ENCODE results near the gene TPH2. TPM values are rescaled to one million over a fixed set of nuclear protein-coding genes. Genes with fewer than 3 reads are reported as not detected.

The TPH2 gene
- total RNA-seq, 1 donor from 2014 or later = not detected

GRCh38 chr12:72017054-72017651, 78.5 kb downstream of the TPH2 start:
- Histone ChIP-seq H3K4me3 (no peak overlapping the region), H3K9ac (no peak overlapping the region), H3K4me1 (no peaks in the 10 kb centered on the region), H3F3A (ENCODE audit: low read depth) (no peaks in the 10 kb centered on the region), H2AFZ (replicated peaks) (no peak overlapping the region), H3K4me2 (no peak overlapping the region), H4K20me1 (ENCODE audit: low read depth) (no peaks in the 10 kb centered on the region), H3K9me3 (ENCODE audit: low read depth) (no peaks in the 10 kb centered on the region), H3K27me3 (no peaks in the 10 kb centered on the region), H3K79me2 (ENCODE audit: low read depth) (no peaks in the 10 kb centered on the region), H3K27ac (no peak overlapping the region), H3K36me3 (no peaks in the 10 kb centered on the region)
- Mint-ChIP-seq H3K9me3 (no peaks in the 10 kb centered on the region), H3K27ac (no peak overlapping the region), H3K4me3 (no peak overlapping the region), H3K27me3 (ENCODE audit: insufficient read depth, low read depth) (peaks cover 5% of the 10 kb centered on the region), H3K4me1 (peaks cover 3% of the 10 kb centered on the region), H3K36me3 (no peaks in the 10 kb centered on the region)
- peak; percentile 78 for DNase-seq (ENCODE audit: low spot score)
- TF ChIP-seq EZH2 (IDR thresholded peaks at IDR 0.05) (no peak), CTCF (IDR thresholded peaks at IDR 0.05) (peak; percentile 73), EZH2phosphoT487 (IDR thresholded peaks at IDR 0.05) (no peak)

- Histone ChIP-seq H3K9ac (no peak overlapping the region), H3F3A (ENCODE audit: low read depth) (no peaks in the 10 kb centered on the region), H3K4me2 (no peak overlapping the region), H4K20me1 (ENCODE audit: low read depth) (no peaks in the 10 kb centered on the region), H3K27ac (no peak overlapping the region), H3K4me3 (no peak overlapping the region), H3K79me2 (ENCODE audit: low read depth) (no peaks in the 10 kb centered on the region), H2AFZ (replicated peaks) (peak overlapping the region; percentile 9), H3K4me1 (no peaks in the 10 kb centered on the region), H3K27me3 (no peaks in the 10 kb centered on the region), H3K36me3 (no peaks in the 10 kb centered on the region), H3K9me3 (ENCODE audit: low read depth) (no peaks in the 10 kb centered on the region)
- Mint-ChIP-seq H3K36me3 (no peaks in the 10 kb centered on the region), H3K4me3 (no peak overlapping the region), H3K9me3 (no peaks in the 10 kb centered on the region), H3K27ac (no peak overlapping the region), H3K27me3 (ENCODE audit: insufficient read depth, low read depth) (peaks cover 5% of the 10 kb centered on the region), H3K4me1 (peaks cover 3% of the 10 kb centered on the region)
- no peak for TF ChIP-seq CTCF (IDR thresholded peaks at IDR 0.05)
- no peak for TF ChIP-seq EZH2 (IDR thresholded peaks at IDR 0.05)
- no peak for TF ChIP-seq EZH2phosphoT487 (IDR thresholded peaks at IDR 0.05)
- no peak for DNase-seq (ENCODE audit: low spot score)
Measured at GRCh38 chr12:72018036-72018435, 79.4 kb downstream of the TPH2 start.

- H3K36me3 Mint-ChIP-seq = no peaks in the 10 kb centered on the region
- H3K4me3 Mint-ChIP-seq = no peak overlapping the region
- TF ChIP-seq EZH2 (IDR thresholded peaks at IDR 0.05) = no peak
- TF ChIP-seq CTCF (IDR thresholded peaks at IDR 0.05) = no peak
- no peak for TF ChIP-seq EZH2phosphoT487 (IDR thresholded peaks at IDR 0.05)
- peaks cover 9% of the 10 kb centered on the region for H3K4me1 Mint-ChIP-seq
- H3K9me3 ChIP-seq (ENCODE audit: low read depth) = no peaks in the 10 kb centered on the region
- H3K4me2 ChIP-seq = no peak overlapping the region
- DNase-seq (ENCODE audit: low spot score) = no peak
- no peaks in the 10 kb centered on the region for H3K9me3 Mint-ChIP-seq
- H3K79me2 ChIP-seq (ENCODE audit: low read depth) = no peaks in the 10 kb centered on the region
- no peak overlapping the region for H3K9ac ChIP-seq
- no peaks in the 10 kb centered on the region for H3F3A ChIP-seq (ENCODE audit: low read depth)
- no peaks in the 10 kb centered on the region for H3K36me3 ChIP-seq
- no peaks in the 10 kb centered on the region for H4K20me1 ChIP-seq (ENCODE audit: low read depth)
- no peaks in the 10 kb centered on the region for H3K4me1 ChIP-seq
- no peaks in the 10 kb centered on the region for H3K27me3 ChIP-seq
- H3K27ac Mint-ChIP-seq = no peak overlapping the region
- H3K4me3 ChIP-seq = no peak overlapping the region
- no peak overlapping the region for H3K27ac ChIP-seq
- H2AFZ ChIP-seq (replicated peaks) = peak overlapping the region; percentile 2
- H3K27me3 Mint-ChIP-seq (ENCODE audit: insufficient read depth, low read depth) = peaks cover 3% of the 10 kb centered on the region
Measured at GRCh38 chr12:72024613-72025012, 86.0 kb downstream of the TPH2 start.
